Hepatocyte (in vitro differentiated cells): Measurements from ENCODE around the gene BMX. TPM values are rescaled to one million over a fixed set of nuclear protein-coding genes. Genes with fewer than 3 reads are reported as not detected.

ENCODE experiments used
- DNase-seq: peaks from one replicate; pipeline ENCODE4 v3.0.0-alpha.2; 2016; ENCODE audit warnings: low spot score
- H2AFZ ChIP-seq: fragments of 200-600 bp; sonication (generic); 2 replicates; pipeline ENCODE4 v1.6.0; 2016; ENCODE audit warnings: antibody characterized with exemption, mild to moderate bottlenecking
- H3K27ac ChIP-seq: fragments of 200-600 bp; sonication (generic); 2 replicates; pipeline ENCODE4 v1.5.1; 2016; ENCODE audit warnings: mild to moderate bottlenecking
- H3K27me3 ChIP-seq: fragments of 200-600 bp; sonication (generic); 2 replicates; pipeline ENCODE4 v1.6.1; 2016
- H3K36me3 ChIP-seq: fragments of 200-600 bp; sonication (generic); replicated peaks from 2 replicates; pipeline ENCODE4 v1.5.1; 2016; ENCODE audit warnings: low read depth; ENCODE audit not compliant: insufficient read depth
- H3K4me1 ChIP-seq: fragments of 200-600 bp; sonication (generic); 2 replicates; pipeline ENCODE4 v1.5.1; 2016; ENCODE audit warnings: mild to moderate bottlenecking, moderate library complexity; ENCODE audit not compliant: insufficient read depth
- H3K4me2 ChIP-seq: fragments of 200-600 bp; sonication (generic); 2 replicates; pipeline ENCODE4 v1.6.0; 2016
- H3K4me3 ChIP-seq: fragments of 200-600 bp; sonication (generic); 2 replicates; pipeline ENCODE4 v1.5.1; 2016; ENCODE audit warnings: mild to moderate bottlenecking
- H3K79me2 ChIP-seq: fragments of 200-600 bp; sonication (generic); 2 replicates; pipeline ENCODE4 v1.6.0; 2017; ENCODE audit warnings: mild to moderate bottlenecking
- H3K9me2 ChIP-seq: fragments of 200-600 bp; sonication (generic); replicated peaks from 2 replicates; pipeline ENCODE4 v1.6.0; 2017; ENCODE audit warnings: mild to moderate bottlenecking; ENCODE audit not compliant: insufficient read depth
- H3K9me3 ChIP-seq: fragments of 200-600 bp; sonication (generic); 2 replicates; pipeline ENCODE4 v1.5.1; 2016; ENCODE audit warnings: low read depth, mild to moderate bottlenecking
- H4K20me1 ChIP-seq: fragments of 200-600 bp; sonication (generic); 2 replicates; pipeline ENCODE4 v1.6.0; 2016; ENCODE audit warnings: mild to moderate bottlenecking; ENCODE audit not compliant: insufficient read depth, poor library complexity, severe bottlenecking
- EZH2 ChIP-seq: fragments of 200-600 bp; sonication (generic); IDR thresholded peaks from 2 replicates; pipeline ENCODE4 v1.6.1; 2016; ENCODE audit warnings: antibody characterized with exemption, mild to moderate bottlenecking, borderline replicate concordance
- EZH2phosphoT487 ChIP-seq: fragments of 200-600 bp; sonication (generic); IDR thresholded peaks from one replicate; pipeline ENCODE4 v1.6.1; 2018; ENCODE audit warnings: antibody characterized with exemption, mild to moderate bottlenecking, low read depth, moderate library complexity; ENCODE audit not compliant: unreplicated experiment, severe bottlenecking
- WGBS: methylation state at CpG from one replicate; pipeline ENCODE4 v1.1.6; 2016; ENCODE audit warnings: low lambda C conversion rate; ENCODE audit errors: missing lambda C conversion rate; 5-methylcytosine and 5-hydroxymethylcytosine counted together
- polyA plus RNA-seq: library from polyadenylated mRNA; unstranded; fragments of >200 nt; fragmentation: Nextera tagmentation; extraction: Ambion mirVana; gene quantifications from 2 replicates; pipeline ENCODE4 v1.2.1, GENCODE V29; 2016
- total RNA-seq: library from RNA; depleted of rRNA; stranded (reverse); fragments of >200 nt; gene quantifications from 2 replicates; pipeline ENCODE4 v1.2.3, GENCODE V29; 2014
- TF ChIP-seq, protein P1 (sequence below): fragments of 200-600 bp; sonication (generic); IDR thresholded peaks from 2 replicates; pipeline ENCODE4 v1.5.1; 2016; ENCODE audit warnings: antibody characterized with exemption, mild to moderate bottlenecking; ENCODE audit not compliant: poor library complexity

Gene BMX
- total and polyA plus RNA-seq, 2 experiments from 2014 or later, result 0.07 TPM; not detected in 1

DNA sequence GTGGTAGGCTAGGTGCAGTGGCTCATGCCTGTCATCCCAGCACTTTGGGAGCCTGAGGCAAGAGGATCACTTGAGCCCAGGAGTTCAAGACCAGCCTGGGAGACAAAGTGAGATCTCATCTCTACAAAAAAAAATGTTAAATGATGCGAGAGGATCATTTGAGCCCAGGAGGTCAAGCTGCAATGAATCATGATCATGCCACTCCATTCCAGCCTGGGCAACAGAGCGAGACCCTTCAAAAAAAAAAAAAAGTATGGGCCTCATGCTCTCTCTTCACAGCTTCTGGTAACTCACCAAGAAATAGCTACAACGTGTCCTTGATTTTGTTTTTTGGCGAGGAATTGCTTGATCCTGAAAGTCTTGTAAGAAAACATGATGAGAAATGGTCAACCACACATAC, 98.9 kb downstream of the BMX start:
- Histone ChIP-seq H3K4me2 (no peak overlapping the region), H3K27ac (no peak overlapping the region), H3K36me3 (no peaks in the 10 kb centered on the region), H3K4me3 (no peak overlapping the region), H3K79me2 (no peaks in the 10 kb centered on the region), H2AFZ (no peak overlapping the region), H3K4me1 (peaks cover 16% of the 10 kb centered on the region), H3K9me2 (no peaks in the 10 kb centered on the region), H3K27me3 (no peaks in the 10 kb centered on the region), H4K20me1 (no peaks in the 10 kb centered on the region), H3K9me3 (no peaks in the 10 kb centered on the region)
- 97% methylated on average over 4 of the region's 4 CpGs for WGBS
- TF ChIP-seq EZH2, result no peak
- no peak for DNase-seq

DNA sequence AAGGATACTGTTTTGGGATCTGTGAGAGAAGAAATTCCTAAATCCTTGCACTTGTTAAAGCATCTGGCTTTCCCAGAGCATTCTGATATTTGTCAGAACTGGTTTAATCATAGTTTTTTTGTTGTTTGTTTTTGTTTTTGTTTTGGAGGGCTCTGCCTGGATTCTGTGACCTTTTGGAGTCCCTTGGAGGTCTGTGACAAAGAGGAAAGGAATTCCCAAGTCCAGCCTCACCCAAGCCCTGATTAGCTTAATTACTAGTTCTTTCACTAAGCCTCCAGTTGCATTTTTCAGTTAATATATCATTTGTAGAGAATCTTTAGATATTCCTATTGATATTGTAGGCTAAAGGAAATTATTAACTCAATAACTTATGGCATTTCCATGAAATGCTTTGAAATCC, 99.4 kb downstream of the BMX start:
- no peaks in the 10 kb centered on the region for H4K20me1 ChIP-seq
- H3K9me2 ChIP-seq, result no peaks in the 10 kb centered on the region
- H3K4me3 ChIP-seq, result no peak overlapping the region
- H2AFZ ChIP-seq, result no peak overlapping the region
- no peak overlapping the region for H3K27ac ChIP-seq
- H3K4me2 ChIP-seq, result peak overlapping the region; percentile 9
- no peaks in the 10 kb centered on the region for H3K27me3 ChIP-seq
- TF ChIP-seq, protein P1, sequence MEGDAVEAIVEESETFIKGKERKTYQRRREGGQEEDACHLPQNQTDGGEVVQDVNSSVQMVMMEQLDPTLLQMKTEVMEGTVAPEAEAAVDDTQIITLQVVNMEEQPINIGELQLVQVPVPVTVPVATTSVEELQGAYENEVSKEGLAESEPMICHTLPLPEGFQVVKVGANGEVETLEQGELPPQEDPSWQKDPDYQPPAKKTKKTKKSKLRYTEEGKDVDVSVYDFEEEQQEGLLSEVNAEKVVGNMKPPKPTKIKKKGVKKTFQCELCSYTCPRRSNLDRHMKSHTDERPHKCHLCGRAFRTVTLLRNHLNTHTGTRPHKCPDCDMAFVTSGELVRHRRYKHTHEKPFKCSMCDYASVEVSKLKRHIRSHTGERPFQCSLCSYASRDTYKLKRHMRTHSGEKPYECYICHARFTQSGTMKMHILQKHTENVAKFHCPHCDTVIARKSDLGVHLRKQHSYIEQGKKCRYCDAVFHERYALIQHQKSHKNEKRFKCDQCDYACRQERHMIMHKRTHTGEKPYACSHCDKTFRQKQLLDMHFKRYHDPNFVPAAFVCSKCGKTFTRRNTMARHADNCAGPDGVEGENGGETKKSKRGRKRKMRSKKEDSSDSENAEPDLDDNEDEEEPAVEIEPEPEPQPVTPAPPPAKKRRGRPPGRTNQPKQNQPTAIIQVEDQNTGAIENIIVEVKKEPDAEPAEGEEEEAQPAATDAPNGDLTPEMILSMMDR, result no peak
- TF ChIP-seq EZH2 (no peak), EZH2phosphoT487 (no peak)
- H3K4me1 ChIP-seq, result peaks cover 22% of the 10 kb centered on the region
- DNase-seq, result no peak
- H3K36me3 ChIP-seq, result no peaks in the 10 kb centered on the region
- no peaks in the 10 kb centered on the region for H3K9me3 ChIP-seq
- no peaks in the 10 kb centered on the region for H3K79me2 ChIP-seq

DNA sequence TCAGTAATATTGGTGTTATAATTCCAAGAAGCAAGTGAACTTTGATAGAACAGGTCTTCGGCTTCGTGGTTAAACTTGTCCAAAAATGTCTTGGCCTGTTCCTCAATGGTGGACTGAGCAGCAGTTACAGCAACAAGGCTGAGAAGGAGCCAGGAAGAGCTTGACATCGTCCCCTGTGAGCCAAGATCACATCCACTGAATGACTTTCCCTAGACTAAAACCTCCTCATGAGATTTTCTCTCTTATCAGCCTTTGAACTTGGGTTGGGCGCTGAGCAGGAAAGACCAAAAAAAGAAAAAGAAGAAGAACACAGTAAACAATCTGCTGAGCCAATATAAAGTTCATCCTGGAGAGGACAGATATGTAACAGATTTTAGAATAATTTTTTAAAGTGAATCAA, 100.1 kb downstream of the BMX start, which contains the start of gene ACE2:
Gene ACE2, minus strand, starts transcription at position 216 of the 400 bp plus-strand sequence. Its CDS starts 49 bp downstream, at position 167.
- Histone ChIP-seq H3K4me3 (no peak within 1 kb of the TSS), H3K36me3 (no peaks in the 10 kb centered on the region), H3K27me3 (no peaks in the 10 kb centered on the region), H3K27ac (peak within 1 kb of the TSS; percentile 63), H3K9me2 (no peaks in the 10 kb centered on the region), H3K4me1 (peaks cover 29% of the 10 kb centered on the region), H3K4me2 (peak within 1 kb of the TSS; percentile 9), H2AFZ (no peak within 1 kb of the TSS), H4K20me1 (no peaks in the 10 kb centered on the region), H3K79me2 (no peaks in the 10 kb centered on the region), H3K9me3 (no peaks in the 10 kb centered on the region)
- TF ChIP-seq, protein P1, result no peak
- TF ChIP-seq EZH2phosphoT487 (no peak), EZH2 (no peak)
- no peak for DNase-seq
- 81% methylated on average over 4 of the region's 4 CpGs for WGBS

GRCh38 chrX:15601932-15602331, 101.3 kb downstream of the BMX start:
- Histone ChIP-seq H2AFZ (no peak overlapping the region), H3K4me2 (no peak overlapping the region), H3K9me3 (no peaks in the 10 kb centered on the region), H4K20me1 (no peaks in the 10 kb centered on the region), H3K9me2 (no peaks in the 10 kb centered on the region), H3K79me2 (no peaks in the 10 kb centered on the region), H3K4me3 (no peak overlapping the region), H3K27ac (peak overlapping the region; percentile 63), H3K36me3 (no peaks in the 10 kb centered on the region), H3K4me1 (peaks cover 40% of the 10 kb centered on the region), H3K27me3 (no peaks in the 10 kb centered on the region)
- DNase-seq, result peak; percentile 20
- WGBS, result 80% methylated on average over 3 of the region's 3 CpGs
- TF ChIP-seq, protein P1, result no peak
- no peak for TF ChIP-seq EZH2phosphoT487
- no peak for TF ChIP-seq EZH2
